HG03575 (cell line): ENCODE measurements around the gene TCF7L2.

Experiments used
- ATAC-seq: cut with Tn5 transposase; IDR thresholded peaks from one replicate; pipeline ENCODE4 v1.9.1; 2021; ENCODE audit not compliant: unreplicated experiment, insufficient number of reproducible peaks, low FRiP score; ENCODE audit errors: extremely low read depth

Gene TCF7L2

GRCh38 chr10:112949875-112950507, at the start of gene TCF7L2:
TCF7L2 (plus strand) TSS chr10:112950247; CDS start chr10:112950757, 510 bp downstream.
- no peak for ATAC-seq

DNA sequence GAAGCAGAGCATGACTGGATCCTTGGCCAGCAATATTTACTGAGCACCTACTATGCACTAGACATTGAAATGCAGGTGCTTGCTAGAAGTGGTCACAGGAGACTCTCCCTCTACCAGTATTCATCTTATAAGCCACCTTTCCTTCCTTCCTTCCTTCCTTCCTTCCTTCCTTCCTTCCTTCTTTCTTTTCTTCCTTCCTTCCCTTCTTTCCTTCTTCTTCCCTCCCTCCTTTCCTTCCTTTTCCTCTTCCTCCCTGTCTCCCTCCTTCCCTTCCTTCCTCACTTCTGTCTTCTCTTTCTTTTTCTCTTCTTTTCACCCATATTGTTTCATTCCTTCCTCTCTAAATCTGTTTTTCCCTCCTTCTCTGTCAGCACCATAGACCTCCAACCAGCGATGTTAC, 47.3 kb upstream of the TCF7L2 start:
- ATAC-seq, result no peak

DNA sequence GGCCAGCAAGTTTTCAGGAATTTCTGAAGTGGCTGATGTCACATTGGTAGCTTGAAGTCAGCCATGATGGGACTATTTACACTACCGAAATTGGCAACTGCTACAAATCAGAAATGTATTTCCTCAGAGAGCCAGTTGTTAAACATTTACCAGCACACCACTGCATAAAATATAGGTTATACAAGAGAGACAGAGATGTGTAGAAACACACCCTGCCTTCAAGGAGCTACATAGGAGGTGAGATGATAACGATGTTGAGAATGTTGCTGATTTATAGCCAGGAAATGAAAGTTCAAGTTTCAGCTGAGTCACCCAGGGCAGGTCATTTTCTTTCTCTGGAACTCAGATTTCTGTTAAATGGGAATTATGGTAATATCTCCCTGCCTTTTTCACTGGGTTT, 46.0 kb upstream of the TCF7L2 start:
- ATAC-seq, result no peak

- ATAC-seq, result no peak
Measured at GRCh38 chr10:112906945-112907344, 43.1 kb upstream of the TCF7L2 start.

- ATAC-seq, result no peak
Measured at GRCh38 chr10:112907893-112908292, 42.2 kb upstream of the TCF7L2 start.

DNA sequence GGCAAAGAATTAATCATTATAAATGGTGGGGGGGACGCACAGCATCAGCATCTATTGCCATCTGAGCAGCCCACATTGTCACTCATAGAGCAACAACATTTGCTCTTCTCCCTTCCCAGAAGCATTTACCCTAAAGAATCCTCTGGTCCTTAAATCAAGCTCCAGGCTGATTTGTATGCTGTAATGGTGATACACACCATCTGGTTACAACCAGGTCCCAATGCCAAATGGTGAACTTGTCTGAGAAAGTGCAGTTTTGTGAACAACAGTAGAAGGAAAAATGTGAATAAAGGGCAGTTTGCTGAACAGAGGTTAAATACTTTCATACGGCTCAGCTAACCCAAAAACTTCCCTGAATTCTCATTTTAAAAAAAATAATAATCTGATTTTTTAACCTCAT, 38.8 kb upstream of the TCF7L2 start:
- ATAC-seq, result no peak

DNA sequence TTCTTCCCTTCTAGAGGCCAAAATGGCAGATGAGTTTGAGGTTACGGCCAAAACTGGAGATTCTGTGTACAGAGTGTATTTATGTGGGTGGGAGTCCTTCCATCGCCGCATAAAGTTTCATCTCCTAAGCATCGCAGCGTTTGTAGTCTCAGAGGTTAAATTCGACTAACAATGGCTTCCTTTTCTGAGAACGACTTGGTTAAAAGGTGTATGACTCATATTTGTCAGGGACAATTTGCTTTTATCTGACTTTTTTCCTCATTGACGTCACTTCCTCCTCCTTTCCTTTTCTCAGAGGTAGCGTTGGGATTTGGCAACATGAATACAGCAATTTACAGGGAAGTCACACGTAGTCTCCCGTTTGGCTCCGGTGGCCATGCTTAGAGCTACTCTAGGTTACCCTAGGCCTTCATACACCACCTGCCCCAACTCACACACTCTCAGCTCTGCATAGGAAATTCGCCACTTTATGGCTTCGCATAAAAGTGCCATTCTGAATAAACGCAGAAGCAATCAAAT, 37.6 kb upstream of the TCF7L2 start:
- no peak for ATAC-seq

GRCh38 chr10:112913255-112913654, 36.8 kb upstream of the TCF7L2 start:
- ATAC-seq, result no peak

DNA sequence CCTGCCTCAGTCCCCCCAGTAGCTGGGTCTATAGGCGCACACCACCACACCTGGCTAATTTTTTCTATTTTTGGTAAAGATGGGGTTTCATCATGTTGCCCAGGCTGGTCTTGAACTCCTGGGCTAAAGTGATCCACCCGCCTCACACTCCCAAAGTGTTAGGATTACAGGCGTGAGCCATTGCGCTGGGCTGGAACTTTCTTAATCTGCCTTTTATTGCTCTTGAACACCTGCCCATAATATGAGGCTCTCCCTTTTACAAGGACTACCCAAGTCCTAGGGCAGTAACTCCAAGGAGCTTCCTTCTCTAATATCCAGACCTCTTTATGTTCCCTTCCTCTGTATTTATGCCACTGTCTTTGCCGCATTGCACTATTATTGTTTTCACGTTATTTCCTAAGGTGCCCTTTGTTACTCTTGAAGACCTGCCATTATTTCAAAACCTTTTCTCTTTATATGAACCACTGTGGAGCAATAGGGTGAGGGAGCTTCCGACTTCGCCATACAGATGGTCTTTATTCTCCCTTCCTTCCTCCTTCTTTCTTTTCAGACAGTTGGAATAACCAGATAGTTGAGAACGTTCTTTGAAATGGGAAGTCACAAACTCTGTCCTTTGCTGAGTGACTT, 36.3 kb upstream of the TCF7L2 start:
- no peak for ATAC-seq

DNA sequence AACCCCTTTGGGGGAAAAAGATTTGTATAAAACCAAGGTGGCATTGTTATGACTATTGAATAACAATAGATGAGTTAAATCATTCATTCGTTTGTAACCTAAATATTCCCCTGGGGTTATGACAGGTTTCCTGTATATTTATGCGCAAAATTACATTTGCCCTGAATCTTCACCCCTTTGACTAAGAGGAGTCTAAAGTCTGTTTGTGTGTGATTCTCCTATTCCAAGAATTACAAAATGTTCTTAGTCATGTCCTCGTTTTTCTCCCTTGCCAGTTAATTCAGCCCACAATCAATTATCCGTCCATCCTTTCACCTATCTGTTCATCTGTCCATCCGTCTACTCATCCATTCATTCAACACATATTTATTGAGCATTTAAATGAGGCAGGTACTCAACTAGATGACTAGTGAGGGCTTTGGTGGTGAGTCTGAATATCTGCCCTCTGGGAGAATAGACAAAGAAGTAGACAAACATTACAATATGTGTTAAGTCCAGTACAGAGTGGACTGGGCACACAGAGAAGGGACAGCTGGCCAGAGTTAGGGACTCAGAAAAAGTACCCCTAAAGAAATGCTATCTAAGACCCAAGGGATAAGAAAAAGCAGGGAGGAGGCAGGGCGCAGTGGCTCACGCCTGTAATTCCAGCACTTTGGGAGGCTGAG, 35.6 kb upstream of the TCF7L2 start:
- ATAC-seq, result no peak

GRCh38 chr10:112915590-112916572, 34.2 kb upstream of the TCF7L2 start:
- ATAC-seq, result no peak

GRCh38 chr10:112917681-112918080, 32.4 kb upstream of the TCF7L2 start:
- no peak for ATAC-seq

DNA sequence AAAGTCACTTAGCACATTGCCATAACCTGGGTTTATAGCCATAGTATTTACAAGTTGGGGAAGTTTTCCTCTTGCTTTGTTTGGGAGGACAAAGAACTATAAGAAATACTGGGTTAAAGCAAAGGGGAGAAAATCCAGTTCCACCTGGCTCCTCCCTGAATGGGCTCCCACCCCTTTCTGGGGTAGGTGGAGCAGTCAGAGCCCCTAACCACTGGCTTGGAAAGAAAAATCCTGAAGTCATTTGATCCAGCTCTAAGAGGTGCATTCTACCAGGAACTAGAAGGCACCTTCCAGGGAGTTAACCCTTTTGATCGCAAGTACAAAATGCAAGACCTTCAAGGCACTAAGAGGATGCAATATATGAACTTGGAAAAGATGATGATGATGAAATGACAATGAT, 31.3 kb upstream of the TCF7L2 start:
- ATAC-seq, result no peak

DNA sequence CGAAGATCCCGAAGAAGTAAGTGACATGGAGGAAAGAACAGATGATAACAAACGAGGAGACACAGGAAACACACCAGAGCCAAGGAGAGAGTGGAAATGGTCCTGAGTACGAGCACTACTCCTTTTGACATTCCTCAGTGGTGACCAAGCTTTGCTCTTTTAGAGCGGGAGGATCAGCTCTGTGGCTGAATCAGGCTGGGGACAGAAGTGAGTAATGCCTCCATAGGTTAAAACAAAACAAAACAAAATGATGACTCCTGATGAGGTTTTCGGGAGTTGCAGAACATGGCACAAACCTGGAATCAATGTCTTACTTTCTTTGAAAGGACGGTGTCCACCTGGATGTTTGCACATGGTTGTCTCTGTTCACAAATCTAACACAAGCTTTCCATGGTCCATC, 30.3 kb upstream of the TCF7L2 start:
- no peak for ATAC-seq

- no peak for ATAC-seq
Measured at GRCh38 chr10:112926906-112927688, 22.9 kb upstream of the TCF7L2 start.

- no peak for ATAC-seq
Measured at GRCh38 chr10:112927980-112928379, 22.1 kb upstream of the TCF7L2 start.

DNA sequence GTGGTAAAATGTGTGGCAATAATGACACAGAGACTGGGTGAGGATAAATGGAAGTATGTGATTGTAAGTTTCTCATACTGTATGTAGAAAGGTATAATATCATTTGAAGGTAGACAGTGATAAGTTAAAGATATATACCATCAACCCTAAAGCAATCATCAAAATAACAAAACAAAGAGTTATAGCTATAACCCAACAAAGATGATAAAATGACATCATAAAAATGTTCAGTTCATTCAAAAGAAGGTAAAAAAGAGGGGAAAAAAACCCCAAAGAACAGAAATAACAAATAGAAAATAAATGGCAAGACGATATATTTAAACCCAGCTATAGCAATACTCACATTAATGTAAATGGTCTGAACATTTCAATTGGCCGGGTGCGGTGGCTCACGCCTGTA, 17.4 kb upstream of the TCF7L2 start:
- ATAC-seq, result no peak

GRCh38 chr10:112934193-112934592, 15.9 kb upstream of the TCF7L2 start:
- ATAC-seq, result no peak
